ENCODE measurements around the gene GAK. TPM values are rescaled to one million over a fixed set of nuclear protein-coding genes. Genes with fewer than 3 reads are reported as not detected.
"Not testable (repeated sequence)": the region's sequence is repeated elsewhere in the genome, so short reads cannot be mapped to it uniquely, and the experiment has no call there.

Gene GAK
- polyA plus RNA-seq, 12 donors, result 21.9 to 63.2 (median 31.1) TPM; not detected in 1

DNA sequence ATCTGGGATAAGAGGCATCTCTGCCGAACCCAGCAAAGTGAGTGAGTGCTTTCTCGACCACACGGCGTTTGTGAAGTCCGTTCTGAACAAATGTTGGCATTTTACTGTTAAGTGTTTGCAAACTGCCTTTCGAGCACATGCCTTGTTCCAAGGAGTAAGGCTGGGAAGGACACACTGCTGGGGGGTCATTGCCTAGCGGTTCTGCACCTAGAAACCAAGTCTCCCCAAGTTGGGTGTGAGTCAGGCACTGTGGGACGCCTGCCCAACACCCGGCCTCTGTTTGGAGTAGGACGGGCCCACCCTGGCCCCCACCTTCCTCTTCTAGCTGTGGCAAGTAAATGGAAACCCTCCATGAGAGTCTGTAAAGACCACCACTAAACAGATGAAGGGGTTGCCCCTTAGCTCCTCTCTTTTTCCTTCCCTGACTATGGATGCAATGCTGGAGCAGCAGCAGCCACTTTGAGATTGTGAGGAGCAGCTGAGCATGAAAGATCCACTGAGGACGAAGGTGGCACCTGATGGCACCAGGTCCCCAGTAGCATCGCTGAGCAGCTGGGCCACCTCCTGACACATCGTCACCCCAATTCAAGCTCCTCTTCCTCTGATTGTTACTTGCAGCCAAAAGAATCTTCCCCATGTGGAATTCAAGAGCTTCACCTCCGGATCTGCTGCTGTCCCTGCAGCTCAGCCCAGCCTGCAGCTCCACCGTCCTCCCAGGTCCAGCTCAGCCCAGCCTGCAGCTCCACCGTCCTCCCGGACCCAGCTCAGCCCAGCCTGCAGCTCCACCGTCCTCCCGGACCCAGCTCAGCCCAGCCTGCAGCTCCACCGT is 112.5 kb downstream of the GAK start:
- no peak for DNase-seq

DNA sequence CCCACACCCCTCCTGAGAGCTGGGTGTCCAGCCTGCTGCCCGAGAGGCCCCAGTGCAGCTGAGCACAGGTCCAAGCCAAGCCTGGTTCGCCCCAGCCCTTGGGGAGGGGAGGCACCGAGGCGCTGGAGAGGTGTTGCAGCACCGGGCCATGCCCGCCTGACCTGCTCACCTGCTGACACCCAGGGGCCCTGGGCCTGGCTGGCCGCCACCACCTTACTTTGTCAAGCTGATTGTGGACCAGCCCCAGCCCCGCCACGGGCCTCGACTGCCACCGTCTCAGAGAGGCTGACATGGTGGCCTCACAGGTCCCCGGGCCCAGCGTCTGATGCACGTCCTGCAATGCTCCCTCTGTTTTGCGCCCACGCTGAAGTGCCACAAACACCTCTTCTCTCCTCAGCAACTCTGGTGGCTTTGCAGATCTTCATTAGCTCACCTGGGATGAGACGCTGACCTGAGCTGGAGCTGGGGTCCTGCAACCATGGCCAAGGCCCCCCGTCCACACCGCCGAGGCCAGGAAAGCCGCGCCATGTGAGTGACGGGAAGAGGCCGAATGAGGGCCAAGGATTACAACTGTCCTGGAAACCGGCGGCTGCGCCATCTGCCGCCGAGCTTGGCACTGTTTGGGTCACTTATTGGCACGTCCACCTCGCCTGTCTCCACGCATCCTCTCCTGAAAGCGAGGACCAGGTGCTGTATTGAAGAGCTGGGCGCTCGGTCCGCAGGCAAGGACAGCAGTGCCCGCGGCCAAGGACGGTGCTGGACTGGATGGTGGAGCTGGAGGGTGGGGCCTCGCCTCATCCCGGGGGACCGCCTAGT is 113.8 kb downstream of the GAK start:
- DNase-seq, result no peak

DNA sequence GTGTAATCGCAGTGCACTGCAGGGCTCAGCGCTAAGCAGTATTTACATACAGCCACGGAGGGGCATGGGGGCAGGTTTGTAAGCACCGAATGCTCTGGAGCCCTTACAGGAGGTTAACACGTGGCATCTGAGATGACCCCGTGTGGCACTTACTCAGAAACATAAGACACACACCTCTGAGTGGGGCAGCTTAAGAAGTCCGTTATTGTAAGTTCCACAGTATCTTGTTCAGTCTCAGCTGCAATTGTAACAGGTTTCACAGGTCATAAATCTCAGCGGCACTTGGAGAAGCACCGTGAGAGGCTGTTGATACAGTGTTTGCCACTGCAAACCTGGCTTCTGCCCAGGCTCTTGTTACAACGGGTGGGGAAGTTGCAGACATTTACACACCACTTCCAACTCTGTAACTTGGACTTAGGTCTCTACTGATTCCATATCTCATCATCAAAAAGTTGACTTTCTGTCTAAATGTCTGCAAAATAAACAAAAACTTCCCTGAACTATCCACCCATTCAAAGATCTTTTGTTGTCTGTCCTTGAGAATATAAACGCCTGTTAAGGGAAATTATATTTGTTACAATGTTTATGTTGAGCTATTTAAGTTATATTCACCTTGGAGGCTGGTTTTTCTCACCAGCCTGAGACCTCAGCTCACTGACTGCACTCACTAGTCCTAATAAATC is 116.5 kb downstream of the GAK start:
- DNase-seq, result no peak

DNA sequence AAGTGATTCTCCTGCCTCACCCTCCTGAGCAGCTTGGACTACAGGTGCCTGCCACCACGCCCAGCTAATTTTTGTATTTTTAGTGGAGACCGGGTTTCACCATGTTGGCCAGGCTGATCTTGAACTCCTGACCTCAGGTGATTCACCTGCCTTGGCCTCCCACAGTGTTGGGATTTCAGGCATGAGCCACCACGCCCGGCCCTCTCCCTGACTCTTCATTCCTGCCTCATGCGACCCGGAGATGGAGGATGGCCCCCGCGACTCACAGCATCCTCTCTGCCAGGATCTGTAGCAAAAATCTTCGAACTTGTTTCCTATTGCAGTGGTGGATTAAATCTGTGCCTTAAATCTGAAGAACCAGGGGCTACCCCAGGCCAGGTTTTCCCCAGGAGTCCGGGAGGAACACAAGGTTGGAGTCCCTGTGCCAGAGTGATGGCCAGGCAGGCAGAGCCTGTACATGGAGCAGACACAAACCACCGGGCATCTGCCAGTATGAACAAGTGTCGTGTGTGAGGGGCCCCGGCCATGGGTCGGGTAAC is 117.7 kb downstream of the GAK start:
- no peak for DNase-seq

DNA sequence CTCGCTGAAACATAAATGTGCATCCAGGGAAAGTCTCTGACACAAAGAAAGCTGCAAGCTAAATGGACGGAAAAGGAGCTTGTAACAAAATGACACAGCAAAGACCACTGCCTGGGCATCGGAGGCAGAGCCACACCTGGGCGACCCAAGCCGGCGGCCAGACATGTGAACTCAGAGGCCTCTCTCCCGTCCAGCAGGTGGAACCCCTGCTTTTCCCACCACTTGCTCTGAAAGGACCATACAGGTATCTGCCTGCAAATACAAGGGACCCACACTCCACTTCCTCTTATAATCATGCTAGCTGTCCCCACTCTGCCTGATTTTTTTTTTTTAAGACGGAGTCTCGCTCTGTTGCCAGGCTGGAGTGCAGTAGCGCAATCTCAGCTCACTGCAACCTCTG is 118.2 kb downstream of the GAK start:
- DNase-seq, result no peak

- no peak for DNase-seq
Measured at GRCh38 chr4:808860-809570, 123.1 kb downstream of the GAK start.

GRCh38 chr4:807792-808191 is 124.3 kb downstream of the GAK start:
- no peak for DNase-seq

DNA sequence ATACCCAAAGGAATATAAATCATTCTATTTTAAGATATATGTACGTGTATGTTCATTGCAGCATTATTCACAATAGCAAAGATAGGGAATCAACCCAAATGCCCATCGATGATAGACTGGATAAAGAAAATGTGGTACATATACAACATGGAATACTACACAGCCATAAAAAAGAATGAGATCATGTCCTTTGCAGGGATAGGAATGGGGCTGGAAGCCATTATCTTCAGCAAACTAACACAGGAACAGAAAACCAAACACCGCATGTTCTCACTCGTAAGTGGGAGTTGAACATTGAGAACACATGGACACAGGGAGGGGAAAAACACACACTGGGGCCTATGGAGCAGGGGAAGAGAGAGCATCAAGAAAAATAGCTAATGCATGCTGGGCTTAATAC is 125.1 kb downstream of the GAK start:
- not testable (repeated sequence) for DNase-seq

- DNase-seq, result no peak
Measured at GRCh38 chr4:804804-805203, 127.3 kb downstream of the GAK start.

- DNase-seq, result no peak
Measured at GRCh38 chr4:803884-804283, 128.2 kb downstream of the GAK start.

DNA sequence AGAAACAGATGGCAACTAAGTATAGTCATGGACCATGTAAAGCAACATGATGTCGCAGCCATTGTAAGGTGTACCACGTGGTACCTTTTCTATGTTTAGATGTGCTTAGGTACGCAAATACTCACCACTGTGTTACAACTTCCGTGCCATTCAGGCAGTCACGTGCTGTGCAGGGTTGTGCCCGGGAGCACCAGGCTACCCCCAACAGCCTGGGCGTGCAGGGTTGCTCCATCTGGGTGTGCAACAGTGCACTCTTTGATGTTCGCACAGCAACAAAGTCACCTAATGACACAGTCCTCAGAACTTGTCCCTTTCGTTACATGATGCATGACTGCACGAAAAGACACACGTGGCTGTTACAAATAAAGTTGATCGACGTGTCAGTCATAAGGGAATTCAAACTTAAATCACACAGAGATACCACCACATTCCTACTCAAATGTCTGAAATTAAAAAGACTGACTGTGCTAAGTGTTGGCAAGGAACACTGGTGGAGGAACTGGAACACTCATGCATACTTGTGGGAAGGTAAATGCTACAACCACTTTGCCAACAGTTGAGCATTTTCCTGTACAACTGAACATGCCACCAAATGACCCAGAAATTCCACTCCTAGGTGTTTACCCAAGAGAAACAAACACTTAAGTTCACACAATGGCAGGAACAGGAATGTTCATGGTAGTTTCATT is 130.5 kb downstream of the GAK start:
- no peak for DNase-seq

Other genes with a start within 250 kb of the GAK start
- 10 to 100 TPM in 8 of 12 donors, 1 to 10 TPM in 2, not detected in 2; 6.5 to 33.9 (median 24.1) TPM for gene SLC49A3, start 243.2 kb downstream of the GAK start, polyA plus RNA-seq (ENCODE audit: insufficient read length in 12 of 12)
- 100 to 1,000 TPM in 1 of 12 donors, 10 to 100 TPM in 10, not detected in 1; 41.0 to 103 (median 56.2) TPM for gene PCGF3, start 226.5 kb downstream of the GAK start, polyA plus RNA-seq (ENCODE audit: insufficient read length in 12 of 12)
- gene CPLX1, start 106.2 kb downstream of the GAK start, polyA plus RNA-seq (ENCODE audit: insufficient read length in 12 of 12), result 1 to 10 TPM in 1 of 12 donors, under 1 TPM in 9, not detected in 2; 0.12 to 1.7 (median 0.33) TPM
- gene TMEM175, start 144 bp upstream of the GAK start, polyA plus RNA-seq (ENCODE audit: insufficient read length in 12 of 12), result 10 to 100 TPM in 11 of 12 donors, not detected in 1; 12.9 to 45.9 (median 16.8) TPM
- 10 to 100 TPM in 1 of 12 donors, 1 to 10 TPM in 10, not detected in 1; 3.2 to 19.4 (median 4.5) TPM for gene DGKQ, start 41.3 kb upstream of the GAK start, polyA plus RNA-seq (ENCODE audit: insufficient read length in 12 of 12)
- 10 to 100 TPM in 7 of 12 donors, 1 to 10 TPM in 4, not detected in 1; 6.8 to 19.7 (median 11.1) TPM for gene IDUA, start 54.7 kb upstream of the GAK start, polyA plus RNA-seq (ENCODE audit: insufficient read length in 12 of 12)
- 1 to 10 TPM in 10 of 12 donors, not detected in 2; 2.5 to 5.9 (median 3.8) TPM for gene SLC26A1, start 61.1 kb upstream of the GAK start, polyA plus RNA-seq (ENCODE audit: insufficient read length in 12 of 12)
- 100 to 1,000 TPM in 10 of 12 donors, 10 to 100 TPM in 2; 87.4 to 371 (median 185) TPM for gene FGFRL1, start 79.3 kb upstream of the GAK start, polyA plus RNA-seq (ENCODE audit: insufficient read length in 12 of 12)
- 1 to 10 TPM in 11 of 12 donors, not detected in 1; 2.3 to 10.0 (median 3.7) TPM for gene RNF212, start 181.2 kb upstream of the GAK start, polyA plus RNA-seq (ENCODE audit: insufficient read length in 12 of 12)
- 10 to 100 TPM in 11 of 12 donors, not detected in 1; 32.9 to 86.0 (median 45.5) TPM for gene SPON2, start 240.3 kb upstream of the GAK start, polyA plus RNA-seq (ENCODE audit: insufficient read length in 12 of 12)

Measured in muscle of arm (tissue), 12 donors.